PC-9 (cell line): ENCODE measurements around the gene TENT4A.

ENCODE experiments used
- EZH2 ChIP-seq: fragments of 200-600 bp; sonication (generic); IDR thresholded peaks from 2 replicates; pipeline ENCODE4 v1.8.0; 2017; ENCODE audit warnings: antibody characterized with exemption, low read depth
- TF ChIP-seq, protein P1 (sequence below): fragments of 200-600 bp; sonication (generic); conservative IDR thresholded peaks from 2 replicates; pipeline ENCODE4 v1.6.1; 2017; ENCODE audit warnings: mixed run types, antibody characterized with exemption, mild to moderate bottlenecking, moderate library complexity

DNA sequence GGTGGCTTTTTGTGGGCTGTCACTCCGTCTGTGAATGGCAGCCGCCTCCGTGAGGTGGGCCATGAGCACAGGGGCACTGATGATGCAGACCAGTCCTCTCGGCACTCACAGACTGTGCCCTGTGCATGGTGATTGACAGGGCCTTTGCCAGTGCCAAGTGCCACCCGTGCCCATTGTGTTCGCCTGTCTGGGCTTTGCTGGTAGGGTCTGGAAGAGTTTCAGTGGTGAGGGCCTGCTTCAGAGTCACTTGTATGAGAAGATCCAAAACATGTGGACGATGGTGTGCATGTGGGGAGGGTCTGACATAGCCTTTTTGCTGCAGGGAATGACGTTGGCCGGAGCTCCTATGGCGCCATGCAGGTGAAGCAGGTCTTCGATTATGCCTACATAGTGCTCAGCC lies 34.9 kb downstream of the TENT4A start:
- TF ChIP-seq, protein P1, sequence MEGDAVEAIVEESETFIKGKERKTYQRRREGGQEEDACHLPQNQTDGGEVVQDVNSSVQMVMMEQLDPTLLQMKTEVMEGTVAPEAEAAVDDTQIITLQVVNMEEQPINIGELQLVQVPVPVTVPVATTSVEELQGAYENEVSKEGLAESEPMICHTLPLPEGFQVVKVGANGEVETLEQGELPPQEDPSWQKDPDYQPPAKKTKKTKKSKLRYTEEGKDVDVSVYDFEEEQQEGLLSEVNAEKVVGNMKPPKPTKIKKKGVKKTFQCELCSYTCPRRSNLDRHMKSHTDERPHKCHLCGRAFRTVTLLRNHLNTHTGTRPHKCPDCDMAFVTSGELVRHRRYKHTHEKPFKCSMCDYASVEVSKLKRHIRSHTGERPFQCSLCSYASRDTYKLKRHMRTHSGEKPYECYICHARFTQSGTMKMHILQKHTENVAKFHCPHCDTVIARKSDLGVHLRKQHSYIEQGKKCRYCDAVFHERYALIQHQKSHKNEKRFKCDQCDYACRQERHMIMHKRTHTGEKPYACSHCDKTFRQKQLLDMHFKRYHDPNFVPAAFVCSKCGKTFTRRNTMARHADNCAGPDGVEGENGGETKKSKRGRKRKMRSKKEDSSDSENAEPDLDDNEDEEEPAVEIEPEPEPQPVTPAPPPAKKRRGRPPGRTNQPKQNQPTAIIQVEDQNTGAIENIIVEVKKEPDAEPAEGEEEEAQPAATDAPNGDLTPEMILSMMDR = no peak
- no peak for TF ChIP-seq EZH2
